Upper lobe of left lung (tissue), 6 donors: ENCODE measurements around the gene DNAJC16. TPM values are rescaled to one million over a fixed set of nuclear protein-coding genes. Genes with fewer than 3 reads are reported as not detected.
"Not testable (repeated sequence)": the region's sequence is repeated elsewhere in the genome, so short reads cannot be mapped to it uniquely, and the experiment has no call there.

Experiments
- ATAC-seq, 2 donors: fragments of 200-7000 bp; cut with Tn5 transposase; one replicate each; pipeline ENCODE4 v1.9.1; 2022; ENCODE audit warnings: mild to moderate bottlenecking in 2 of 2, moderate library complexity in 2 of 2; ENCODE audit not compliant: low FRiP score in 2 of 2
- DNase-seq, 2 donors: peaks; one replicate each; pipeline ENCODE4 v3.0.0-alpha.2; 2019 to 2020
- H3K27ac ChIP-seq, 4 donors: fragments of 200-600 bp; sonication (generic); one replicate each; pipeline ENCODE4 v1.5.1; 2016 to 2019
- H3K27me3 ChIP-seq, 4 donors: fragments of 200-600 bp; sonication (generic); one replicate each; pipeline ENCODE4 v1.5.1; 2017 to 2019
- H3K36me3 ChIP-seq, 4 donors: fragments of 200-600 bp; sonication (generic); one replicate each; pipeline ENCODE4 v1.5.1; 2016 to 2019
- H3K4me1 ChIP-seq, 4 donors: fragments of 200-600 bp; sonication (generic); one replicate each; pipeline ENCODE4 v1.5.1; 2018 to 2019
- H3K4me3 ChIP-seq, 4 donors: fragments of 200-600 bp; sonication (generic); one replicate each; pipeline ENCODE4 v1.5.1; 2017 to 2019; ENCODE audit warnings: mild to moderate bottlenecking in 2 of 4, moderate library complexity in 1 of 4
- H3K9me3 ChIP-seq, 4 donors: fragments of 200-600 bp; sonication (generic); one replicate each; pipeline ENCODE4 v1.5.1; 2018 to 2019
- CTCF ChIP-seq, 6 experiments: fragments of 450-650 bp in 4 of 6; fragments of 200-600 bp in 2 of 6; sonication (generic) in 2 of 6; IDR thresholded peaks; one replicate each; pipeline ENCODE4 v1.5.1; 2016 to 2019; ENCODE audit warnings: antibody characterized with exemption in 6 of 6
- EP300 ChIP-seq, 4 donors: sonication (generic); formaldehyde crosslinking; IDR thresholded peaks; one replicate each; pipeline ENCODE4 v1.5.1; 2017; ENCODE audit warnings: antibody characterized with exemption in 4 of 4, control low read depth in 2 of 4
- POLR2A ChIP-seq, 4 donors: fragments of 450-650 bp; IDR thresholded peaks; one replicate each; pipeline ENCODE4 v1.5.1; 2016 to 2017; ENCODE audit warnings: antibody characterized with exemption in 4 of 4, mild to moderate bottlenecking in 2 of 4
- POLR2AphosphoS5 ChIP-seq, 2 donors: sonication (generic); formaldehyde crosslinking; IDR thresholded peaks; one replicate each; pipeline ENCODE4 v1.5.1; 2017; ENCODE audit warnings: antibody characterized with exemption in 2 of 2
- WGBS, 2 donors: methylation state at CpG; one replicate each; pipeline ENCODE4 v1.1.5; 2017 to 2018; 5-methylcytosine and 5-hydroxymethylcytosine counted together
- total RNA-seq, 6 donors: library from RNA; depleted of rRNA in 4 of 6; stranded (reverse); fragments of >200 nt in 4 of 6; gene quantifications; one replicate each; pipeline versions ENCODE4 v1.1.0 to v1.2.1, GENCODE V29; 2016 to 2021
- donor health status: DM: no; HTN: no; CAD: no; lungs with moderate emphysema.
- donor health status: DM: no; HTN: yes; CAD: no; lungs with severe emphysema.

DNAJC16 gene
- total RNA-seq, 6 donors from 2014 or later = 12.7 to 23.0 (median 17.1) TPM

- WGBS, 2 donors = 90 to 93% methylated on average over 8 of the region's 8 CpGs
- peak in 1 of 2 donors; percentile 4 for DNase-seq
- Histone ChIP-seq H3K4me1 (peaks cover 0 to 3% (median 0%) of the 10 kb centered on the region in 4 donors), H3K27me3 (no peaks in the 10 kb centered on the region), H3K4me3 (no peak overlapping the region), H3K9me3 (no peaks in the 10 kb centered on the region), H3K36me3 (peaks cover 0 to 19% (median 12%) of the 10 kb centered on the region in 4 donors), H3K27ac (no peak overlapping the region)
- no peak for ATAC-seq
- TF ChIP-seq POLR2AphosphoS5 (IDR thresholded peaks at IDR 0.05) = no peak
- no peak for TF ChIP-seq CTCF (IDR thresholded peaks at IDR 0.05)
- no peak for TF ChIP-seq EP300 (IDR thresholded peaks at IDR 0.05)
- no peak for TF ChIP-seq POLR2A (IDR thresholded peaks at IDR 0.05)
These were observed 15.8 kb upstream of the DNAJC16 start for GRCh38 chr1:15510611-15511405.

- WGBS, 2 donors = 84 to 87% methylated on average over 4 of the region's 4 CpGs
- peaks cover 0 to 22% (median 6%) of the 10 kb centered on the region in 4 donors for H3K36me3 ChIP-seq
- H3K27me3 ChIP-seq = no peaks in the 10 kb centered on the region
- no peaks in the 10 kb centered on the region for H3K9me3 ChIP-seq
- H3K27ac ChIP-seq = no peak overlapping the region
- TF ChIP-seq POLR2A (IDR thresholded peaks at IDR 0.05) (no peak), CTCF (IDR thresholded peaks at IDR 0.05) (no peak), EP300 (IDR thresholded peaks at IDR 0.05) (no peak), POLR2AphosphoS5 (IDR thresholded peaks at IDR 0.05) (no peak)
- DNase-seq (no peak), ATAC-seq (no peak)
- peaks cover 0 to 3% (median 0%) of the 10 kb centered on the region in 4 donors for H3K4me1 ChIP-seq
- H3K4me3 ChIP-seq = no peak overlapping the region
These were observed 13.5 kb upstream of the DNAJC16 start for GRCh38 chr1:15513192-15513591.

GRCh38 chr1:15513919-15514318 lies 12.7 kb upstream of the DNAJC16 start:
- DNase-seq (peak in 1 of 2 donors; percentile 0), ATAC-seq (no peak)
- Histone ChIP-seq H3K27me3 (no peaks in the 10 kb centered on the region), H3K36me3 (peaks cover 0 to 22% (median 6%) of the 10 kb centered on the region in 4 donors), H3K27ac (no peak overlapping the region), H3K9me3 (no peaks in the 10 kb centered on the region), H3K4me1 (peaks cover 0 to 3% (median 0%) of the 10 kb centered on the region in 4 donors), H3K4me3 (no peak overlapping the region)
- WGBS, 2 donors = 92 to 96% methylated on average over 3 of the region's 3 CpGs
- TF ChIP-seq CTCF (IDR thresholded peaks at IDR 0.05) (no peak), POLR2AphosphoS5 (IDR thresholded peaks at IDR 0.05) (no peak), POLR2A (IDR thresholded peaks at IDR 0.05) (no peak), EP300 (IDR thresholded peaks at IDR 0.05) (no peak)

- H3K27ac ChIP-seq, H3K27me3 ChIP-seq, H3K4me3 ChIP-seq, H3K9me3 ChIP-seq, H3K4me1 ChIP-seq, ATAC-seq, DNase-seq: not testable (repeated sequence)
- H3K36me3 ChIP-seq = peaks cover 0 to 22% (median 6%) of the 10 kb centered on the region in 4 donors
- WGBS, 2 donors = 92 to 97% methylated on average over 5 of the region's 5 CpGs
These were observed 12.1 kb upstream of the DNAJC16 start for GRCh38 chr1:15514557-15514956.

- Histone ChIP-seq H3K36me3 (peaks cover 0 to 22% (median 6%) of the 10 kb centered on the region in 4 donors), H3K4me1 (peaks cover 0 to 3% (median 0%) of the 10 kb centered on the region in 4 donors), H3K27me3 (no peaks in the 10 kb centered on the region), H3K9me3 (no peaks in the 10 kb centered on the region), H3K27ac (no peak overlapping the region), H3K4me3 (no peak overlapping the region)
- no peak for ATAC-seq
- no peak for DNase-seq
- TF ChIP-seq CTCF (IDR thresholded peaks at IDR 0.05) (no peak), POLR2AphosphoS5 (IDR thresholded peaks at IDR 0.05) (no peak), POLR2A (IDR thresholded peaks at IDR 0.05) (no peak), EP300 (IDR thresholded peaks at IDR 0.05) (no peak)
- 46 to 55% methylated on average over 2 of the region's 2 CpGs for WGBS, 2 donors
These were observed 11.5 kb upstream of the DNAJC16 start for GRCh38 chr1:15515022-15515663.
